ENCODE measurements around the gene PCBP2. TPM values are rescaled to one million over a fixed set of nuclear protein-coding genes. Genes with fewer than 3 reads are reported as not detected.
A peak's percentile ranks its signal among the peaks of the same experiment; 100 is the strongest.
"Not testable (repeated sequence)": the region's sequence is repeated elsewhere in the genome, so short reads cannot be mapped to it uniquely, and the experiment has no call there.

The PCBP2 gene
- total and polyA plus RNA-seq, 9 donors = 206 to 664 (median 583) TPM

DNA sequence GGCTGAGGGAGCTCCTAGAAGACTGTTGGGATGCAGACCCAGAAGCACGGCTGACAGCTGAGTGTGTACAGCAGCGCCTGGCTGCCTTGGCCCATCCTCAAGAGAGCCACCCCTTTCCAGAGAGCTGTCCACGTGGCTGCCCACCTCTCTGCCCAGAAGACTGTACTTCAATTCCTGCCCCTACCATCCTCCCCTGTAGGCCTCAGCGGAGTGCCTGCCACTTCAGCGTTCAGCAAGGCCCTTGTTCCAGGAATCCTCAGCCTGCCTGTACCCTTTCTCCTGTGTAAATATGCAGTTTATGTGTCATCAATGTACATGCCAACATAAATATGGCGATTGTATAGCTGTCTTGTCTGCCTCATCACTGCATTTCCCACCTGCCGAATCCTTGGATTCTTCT lies 20.7 kb upstream of the PCBP2 start:
- no peak overlapping the region for H3K27ac ChIP-seq (ENCODE audit: low read length)
- H3K9me3 ChIP-seq (replicated peaks; ENCODE audit: control insufficient read depth, low read depth, low read length) = no peaks in the 10 kb centered on the region
- H3K27me3 ChIP-seq (ENCODE audit: control insufficient read depth, insufficient read depth, low read length) = no peaks in the 10 kb centered on the region
- H3K4me1 ChIP-seq (ENCODE audit: control insufficient read depth, insufficient read depth, low read length) = no peaks in the 10 kb centered on the region
- 77% methylated on average over 4 of the region's 7 CpGs for WGBS (ENCODE audit: insufficient coverage)
- H3K4me3 ChIP-seq (ENCODE audit: low read length) = no peak overlapping the region
- no peak for DNase-seq
- no peaks in the 10 kb centered on the region for H3K36me3 ChIP-seq (ENCODE audit: control insufficient read depth, insufficient read depth, low read length)

DNA sequence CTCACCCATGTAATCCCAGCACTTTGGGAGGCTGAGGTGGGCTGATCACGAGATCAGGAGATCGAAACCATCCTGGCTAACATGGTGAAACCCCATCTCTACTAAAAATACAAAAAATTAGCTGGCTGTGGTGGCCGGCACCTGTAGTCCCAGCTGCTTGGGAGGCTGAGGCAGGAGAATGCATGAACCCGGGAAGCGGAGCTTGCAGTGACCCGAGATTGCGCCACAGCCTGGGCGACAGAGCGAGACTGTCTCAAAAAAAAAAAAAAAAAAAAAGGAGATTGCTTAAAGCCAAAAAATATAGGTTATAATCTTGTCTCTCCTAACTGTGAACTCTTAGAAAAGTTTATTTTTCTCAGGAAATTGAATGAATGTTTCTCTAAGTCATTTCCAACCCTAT lies 16.6 kb upstream of the PCBP2 start:
- not testable (repeated sequence) for DNase-seq; H3K4me3 ChIP-seq (ENCODE audit: low read length); H3K27ac ChIP-seq (ENCODE audit: low read length); H3K9me3 ChIP-seq (replicated peaks; ENCODE audit: control insufficient read depth, low read depth, low read length); H3K4me1 ChIP-seq (ENCODE audit: control insufficient read depth, insufficient read depth, low read length); H3K27me3 ChIP-seq (ENCODE audit: control insufficient read depth, insufficient read depth, low read length); H3K36me3 ChIP-seq (ENCODE audit: control insufficient read depth, insufficient read depth, low read length)
- WGBS (ENCODE audit: insufficient coverage) = no CpG with 5 or more reads among the region's 9 CpGs

DNA sequence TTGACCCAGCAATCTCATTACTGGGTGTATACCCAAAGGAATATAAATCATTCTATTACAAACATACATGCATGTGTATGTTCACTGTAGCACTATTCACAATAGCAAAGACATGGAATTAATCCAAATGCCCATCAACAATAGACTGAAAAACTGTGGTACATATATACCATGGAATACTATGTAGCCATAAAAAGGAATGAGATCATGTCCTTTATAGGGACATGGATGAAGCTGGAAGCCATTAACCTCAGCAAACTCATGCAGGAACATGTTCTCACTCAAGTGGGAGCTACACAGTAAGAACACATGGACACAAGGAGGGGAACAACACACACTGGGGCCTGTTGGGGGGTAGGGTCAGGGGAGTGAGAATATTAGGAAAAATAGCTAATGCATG lies 12.3 kb upstream of the PCBP2 start:
- H3K4me3 ChIP-seq (ENCODE audit: low read length); H3K27ac ChIP-seq (ENCODE audit: low read length); H3K9me3 ChIP-seq (replicated peaks; ENCODE audit: control insufficient read depth, low read depth, low read length); H3K27me3 ChIP-seq (ENCODE audit: control insufficient read depth, insufficient read depth, low read length); DNase-seq; H3K36me3 ChIP-seq (ENCODE audit: control insufficient read depth, insufficient read depth, low read length): not testable (repeated sequence)
- H3K4me1 ChIP-seq (ENCODE audit: control insufficient read depth, insufficient read depth, low read length) = peaks cover 14% of the 10 kb centered on the region

DNA sequence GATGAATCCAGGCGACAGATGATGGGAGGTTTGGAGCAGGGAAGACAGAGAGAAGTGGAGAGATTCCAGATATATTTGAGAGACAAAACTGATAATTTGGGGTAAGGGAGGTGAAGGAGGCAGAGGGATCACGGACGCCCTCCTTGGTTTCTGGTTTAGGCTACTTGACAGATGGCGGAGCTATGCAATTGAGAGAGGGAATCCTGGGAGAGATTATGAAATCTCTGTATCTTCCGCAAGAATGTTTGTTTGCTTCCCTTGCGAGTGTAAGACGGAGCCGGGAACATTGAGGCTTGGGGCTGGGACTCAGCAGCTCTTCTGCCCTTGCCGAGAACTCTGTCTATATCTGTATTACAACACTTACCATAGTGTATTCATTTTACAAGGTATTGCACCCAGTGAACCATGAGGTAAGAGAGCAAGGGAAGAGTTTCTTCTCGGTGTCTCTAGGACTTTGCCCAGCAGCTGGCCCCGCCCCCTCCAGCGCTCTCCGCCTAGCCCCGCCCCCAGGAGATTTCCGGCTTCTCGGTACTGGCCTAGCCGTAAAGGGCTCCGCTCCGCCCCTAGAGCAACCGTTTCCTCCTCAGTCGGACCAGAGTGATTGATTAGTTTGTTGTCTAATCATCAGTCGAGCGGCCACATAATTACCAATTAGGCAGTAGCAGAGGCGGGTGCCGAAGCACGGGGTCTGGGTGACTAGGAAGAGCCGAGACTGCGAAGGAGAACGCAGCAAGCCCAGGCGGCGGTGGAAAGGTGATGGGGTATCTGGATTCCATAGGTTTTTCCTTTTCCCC lies 10.7 kb upstream of the PCBP2 start, which contains the start of gene PRR13:
Gene PRR13 (plus strand): TSS at position 695 of the 794 bp plus-strand sequence. CDS start 981 bp downstream, outside the sequence.
- peak; percentile 100 for DNase-seq
- 0% methylated on average over 14 of the region's 31 CpGs for WGBS (ENCODE audit: insufficient coverage)
- Histone ChIP-seq H3K4me1 (ENCODE audit: control insufficient read depth, insufficient read depth, low read length) (peaks cover 14% of the 10 kb centered on the region), H3K36me3 (ENCODE audit: control insufficient read depth, insufficient read depth, low read length) (peaks cover 20% of the 10 kb centered on the region), H3K4me3 (ENCODE audit: low read length) (peak within 1 kb of the TSS; percentile 84), H3K27ac (ENCODE audit: low read length) (peak within 1 kb of the TSS; percentile 99), H3K9me3 (replicated peaks; ENCODE audit: control insufficient read depth, low read depth, low read length) (no peaks in the 10 kb centered on the region), H3K27me3 (ENCODE audit: control insufficient read depth, insufficient read depth, low read length) (no peaks in the 10 kb centered on the region)

DNA sequence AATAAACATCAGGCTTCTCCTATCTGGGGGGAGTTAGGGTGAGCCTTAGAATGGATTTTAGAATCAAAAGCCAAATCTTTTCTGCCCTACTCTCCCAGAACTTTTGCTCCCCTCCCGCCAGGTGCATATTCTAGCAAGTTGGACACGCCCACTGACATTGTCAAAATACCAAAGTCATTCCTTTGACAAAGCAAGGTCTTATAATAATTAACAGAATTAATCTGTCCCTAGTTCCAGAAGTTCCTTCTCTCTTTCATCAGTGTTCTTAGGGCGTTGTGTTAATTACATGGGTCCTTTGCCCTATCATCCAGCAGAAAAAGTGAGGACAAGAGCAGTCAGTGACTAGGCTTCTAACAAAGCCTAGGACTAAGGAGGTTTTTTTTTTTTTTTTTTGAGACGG lies 7.9 kb upstream of the PCBP2 start:
- Histone ChIP-seq H3K4me1 (ENCODE audit: control insufficient read depth, insufficient read depth, low read length) (peaks cover 14% of the 10 kb centered on the region), H3K36me3 (ENCODE audit: control insufficient read depth, insufficient read depth, low read length) (peaks cover 28% of the 10 kb centered on the region), H3K9me3 (replicated peaks; ENCODE audit: control insufficient read depth, low read depth, low read length) (no peaks in the 10 kb centered on the region), H3K27ac (ENCODE audit: low read length) (no peak overlapping the region), H3K4me3 (ENCODE audit: low read length) (no peak overlapping the region), H3K27me3 (ENCODE audit: control insufficient read depth, insufficient read depth, low read length) (no peaks in the 10 kb centered on the region)
- DNase-seq = no peak
- 100% methylated on average over 2 of the region's 4 CpGs for WGBS (ENCODE audit: insufficient coverage)

DNA sequence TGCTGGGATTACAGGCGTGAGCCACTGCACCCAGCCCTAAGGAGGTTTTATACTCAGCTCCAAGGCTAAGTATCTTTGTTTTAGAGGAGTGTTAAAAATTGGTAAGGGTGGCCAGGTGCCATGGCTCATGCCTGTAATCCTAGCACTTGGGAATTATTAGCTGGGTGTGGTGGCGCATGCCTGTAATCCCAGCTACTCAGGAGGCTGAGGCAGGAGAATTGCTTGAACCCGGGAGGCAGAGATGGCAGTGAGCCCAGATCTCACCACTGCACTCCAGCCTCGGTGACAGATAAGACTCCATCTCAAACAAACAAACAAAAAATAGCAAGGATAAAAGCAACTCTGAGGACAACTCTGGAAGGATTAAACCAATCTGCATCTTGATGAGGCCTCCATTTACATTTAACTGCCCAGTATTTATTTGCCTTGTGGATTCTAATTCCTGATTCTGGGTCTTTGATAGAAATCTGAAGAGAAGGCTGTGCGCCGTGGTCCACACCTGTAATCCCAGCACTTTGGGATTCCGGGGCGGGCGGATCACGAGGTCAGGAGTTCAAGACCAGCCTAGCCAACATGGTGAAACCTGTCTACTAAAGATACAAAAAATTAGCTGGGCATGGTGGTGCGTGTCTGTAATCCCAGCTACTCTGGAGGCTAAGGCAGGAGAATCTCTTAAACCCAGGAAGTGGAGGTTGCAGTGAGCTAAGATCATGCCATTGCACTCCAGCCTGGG lies 7.1 kb upstream of the PCBP2 start:
- H3K27me3 ChIP-seq (ENCODE audit: control insufficient read depth, insufficient read depth, low read length); H3K27ac ChIP-seq (ENCODE audit: low read length); H3K4me3 ChIP-seq (ENCODE audit: low read length); DNase-seq; H3K9me3 ChIP-seq (replicated peaks; ENCODE audit: control insufficient read depth, low read depth, low read length): not testable (repeated sequence)
- WGBS (ENCODE audit: insufficient coverage) = 96% methylated on average over 4 of the region's 11 CpGs
- peaks cover 14% of the 10 kb centered on the region for H3K4me1 ChIP-seq (ENCODE audit: control insufficient read depth, insufficient read depth, low read length)
- H3K36me3 ChIP-seq (ENCODE audit: control insufficient read depth, insufficient read depth, low read length) = peaks cover 28% of the 10 kb centered on the region

DNA sequence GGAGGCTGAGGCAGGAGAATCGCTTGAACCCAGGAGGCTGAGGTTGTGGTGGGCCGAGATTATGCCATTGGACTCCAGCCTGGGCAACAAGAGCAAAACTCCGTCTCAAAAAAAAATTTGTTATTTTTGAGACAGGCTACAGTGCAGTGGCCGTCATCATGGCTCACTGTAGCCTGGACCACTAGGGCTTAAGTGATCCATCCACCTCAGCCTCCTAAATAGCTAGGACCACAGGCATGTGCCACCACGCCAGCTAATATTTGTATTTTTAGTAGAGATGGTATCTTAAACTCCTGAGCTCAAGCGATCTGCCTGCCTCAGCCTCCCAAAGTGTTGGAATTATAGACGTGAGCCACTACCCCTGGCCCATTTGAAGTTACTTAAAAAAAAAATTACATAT lies 966 bp upstream of the PCBP2 start:
- Histone ChIP-seq H3K27me3 (ENCODE audit: control insufficient read depth, insufficient read depth, low read length) (no peaks in the 10 kb centered on the region), H3K36me3 (ENCODE audit: control insufficient read depth, insufficient read depth, low read length) (peaks cover 21% of the 10 kb centered on the region), H3K4me1 (ENCODE audit: control insufficient read depth, insufficient read depth, low read length) (peaks cover 9% of the 10 kb centered on the region), H3K4me3 (ENCODE audit: low read length) (no peak overlapping the region), H3K27ac (ENCODE audit: low read length) (no peak overlapping the region), H3K9me3 (replicated peaks; ENCODE audit: control insufficient read depth, low read depth, low read length) (no peaks in the 10 kb centered on the region)
- DNase-seq = no peak
- WGBS (ENCODE audit: insufficient coverage) = 79% methylated on average over 3 of the region's 7 CpGs

DNA sequence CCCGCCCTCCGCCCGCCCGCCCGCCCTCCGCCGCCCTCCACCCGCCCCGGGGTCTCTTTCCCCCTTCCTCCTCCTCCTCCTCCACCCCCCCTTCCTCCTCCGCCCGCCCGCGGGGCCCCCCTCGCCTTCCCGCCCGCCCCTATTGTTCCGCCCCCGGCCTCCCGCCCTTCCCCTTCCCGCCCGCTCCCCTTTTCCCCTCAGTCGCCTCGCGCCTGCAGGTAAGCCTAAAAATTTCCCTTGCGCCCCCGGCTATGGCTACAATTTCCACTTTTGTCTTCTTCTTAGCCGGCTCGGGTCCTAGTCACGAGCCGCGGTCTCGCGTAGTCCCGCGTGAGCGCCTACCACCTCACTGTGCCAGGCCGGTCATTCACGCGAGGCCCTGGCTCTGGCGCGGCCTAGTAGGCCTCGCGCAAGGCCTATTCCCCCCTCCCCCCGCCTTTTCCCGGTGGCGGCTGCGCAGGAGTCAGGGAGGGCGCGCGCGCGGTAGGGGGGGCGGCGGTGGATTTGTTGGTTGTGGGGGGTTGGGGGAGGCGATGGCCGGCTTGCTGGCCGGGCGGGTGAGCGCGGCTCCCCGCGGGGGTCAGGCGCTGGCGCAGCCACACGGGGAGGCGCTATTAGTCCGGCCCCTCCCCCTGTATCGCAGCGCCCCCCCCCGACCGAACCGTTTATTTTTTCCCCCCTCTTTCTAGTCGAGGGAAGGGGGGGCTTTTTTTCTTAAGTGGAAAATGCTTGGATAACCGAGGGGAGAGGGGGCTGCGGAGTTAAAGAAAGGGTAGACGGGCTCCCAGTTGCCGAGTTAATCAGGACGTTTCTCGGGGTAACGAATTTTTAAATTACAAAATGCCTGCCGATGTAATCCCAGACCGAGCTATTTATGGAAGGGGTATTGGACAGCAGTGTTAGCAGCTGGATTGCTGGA lies 516 bp downstream of the PCBP2 start:
- Histone ChIP-seq H3K27ac (ENCODE audit: low read length) (peak overlapping the region; percentile 98), H3K9me3 (replicated peaks; ENCODE audit: control insufficient read depth, low read depth, low read length) (no peaks in the 10 kb centered on the region), H3K4me1 (ENCODE audit: control insufficient read depth, insufficient read depth, low read length) (peaks cover 9% of the 10 kb centered on the region), H3K27me3 (ENCODE audit: control insufficient read depth, insufficient read depth, low read length) (no peaks in the 10 kb centered on the region), H3K4me3 (ENCODE audit: low read length) (peak overlapping the region; percentile 78), H3K36me3 (ENCODE audit: control insufficient read depth, insufficient read depth, low read length) (peaks cover 26% of the 10 kb centered on the region)
- WGBS (ENCODE audit: insufficient coverage) = under 1% methylated on average over 31 of the region's 82 CpGs
- peak; percentile 94 for DNase-seq

DNA sequence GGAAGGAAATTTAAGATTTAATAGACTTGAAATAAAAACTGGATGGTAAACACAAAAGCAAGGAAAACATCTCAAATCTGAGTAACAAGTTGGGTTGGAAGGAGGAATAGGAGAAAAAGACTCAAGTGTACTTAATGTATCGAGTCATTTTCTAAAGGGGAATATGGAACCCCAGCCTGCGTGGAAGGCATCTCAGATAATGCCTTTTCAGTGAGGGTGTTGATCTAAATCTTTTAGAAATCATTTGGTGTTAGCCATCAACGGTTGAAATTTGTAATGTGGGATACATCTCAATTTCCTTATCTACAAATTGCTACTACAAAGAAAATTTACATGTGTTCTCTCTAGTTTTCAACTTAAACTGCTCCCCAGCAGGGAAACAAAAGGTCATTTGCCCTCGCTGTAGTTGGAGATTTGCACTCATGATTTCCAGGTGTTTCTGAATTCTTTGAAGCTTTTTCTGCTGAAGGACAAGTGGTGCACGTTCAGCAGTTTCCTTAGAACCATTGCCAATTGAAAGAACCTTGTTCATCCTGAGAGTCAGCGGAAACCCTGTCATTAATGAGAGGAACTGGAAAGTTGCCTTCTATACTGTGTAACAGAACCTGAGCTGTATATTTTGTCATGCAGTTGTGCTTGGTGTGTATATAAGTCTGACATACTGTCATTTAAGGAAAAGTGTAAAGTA lies 2.2 kb downstream of the PCBP2 start:
- no peak for DNase-seq
- H3K9me3 ChIP-seq (replicated peaks; ENCODE audit: control insufficient read depth, low read depth, low read length) = no peaks in the 10 kb centered on the region
- no peak overlapping the region for H3K4me3 ChIP-seq (ENCODE audit: low read length)
- H3K27ac ChIP-seq (ENCODE audit: low read length) = no peak overlapping the region
- peaks cover 41% of the 10 kb centered on the region for H3K36me3 ChIP-seq (ENCODE audit: control insufficient read depth, insufficient read depth, low read length)
- no peaks in the 10 kb centered on the region for H3K27me3 ChIP-seq (ENCODE audit: control insufficient read depth, insufficient read depth, low read length)
- peaks cover 9% of the 10 kb centered on the region for H3K4me1 ChIP-seq (ENCODE audit: control insufficient read depth, insufficient read depth, low read length)
- WGBS (ENCODE audit: insufficient coverage) = 18% methylated on average over 4 of the region's 6 CpGs

Data from muscle of leg (tissue), 11 donors.